Effector memory CD4-positive, alpha-beta T cell (primary cell): Measurements from ENCODE around the gene PIP5K1B.

ENCODE experiments used
- DNase-seq, 3 donors: peaks; one replicate each; pipeline ENCODE4 v3.0.0-alpha.2; 2020
- H3K27ac ChIP-seq: 2 replicates; pipeline ENCODE4 v1.7.0; 2013; ENCODE audit warnings: mild to moderate bottlenecking, low read length, moderate library complexity; ENCODE audit not compliant: insufficient read depth, poor library complexity, severe bottlenecking
- H3K27me3 ChIP-seq: replicated peaks from 2 replicates; pipeline ENCODE4 v1.7.0; 2013; ENCODE audit warnings: mild to moderate bottlenecking, low read length; ENCODE audit not compliant: insufficient read depth, control insufficient read depth, poor library complexity, severe bottlenecking
- H3K36me3 ChIP-seq: 2 replicates; pipeline ENCODE4 v1.7.0; 2013; ENCODE audit warnings: mild to moderate bottlenecking, low read length, moderate library complexity; ENCODE audit not compliant: control insufficient read depth, insufficient read depth
- H3K4me1 ChIP-seq: 2 replicates; pipeline ENCODE4 v1.7.0; 2013; ENCODE audit warnings: low read length, mild to moderate bottlenecking; ENCODE audit not compliant: control insufficient read depth, insufficient read depth, poor library complexity, severe bottlenecking
- H3K4me3 ChIP-seq: 2 replicates; pipeline ENCODE4 v1.7.0; 2013; ENCODE audit warnings: low read length, low read depth, mild to moderate bottlenecking; ENCODE audit not compliant: insufficient read depth, poor library complexity, severe bottlenecking
- H3K9me3 ChIP-seq: 2 replicates; pipeline ENCODE4 v1.7.0; 2013; ENCODE audit warnings: mild to moderate bottlenecking, low read length, moderate library complexity; ENCODE audit not compliant: control insufficient read depth

PIP5K1B gene

GRCh38 chr9:68967800-68968199 is 262.8 kb downstream of the PIP5K1B start:
- Histone ChIP-seq H3K9me3 (no peaks in the 10 kb centered on the region), H3K4me3 (no peak overlapping the region), H3K27ac (no peak overlapping the region), H3K4me1 (no peaks in the 10 kb centered on the region), H3K36me3 (no peaks in the 10 kb centered on the region), H3K27me3 (no peaks in the 10 kb centered on the region)
- DNase-seq, result no peak

GRCh38 chr9:68969538-68969937 is 264.5 kb downstream of the PIP5K1B start:
- Histone ChIP-seq H3K27me3 (no peaks in the 10 kb centered on the region), H3K4me1 (no peaks in the 10 kb centered on the region), H3K4me3 (no peak overlapping the region), H3K36me3 (no peaks in the 10 kb centered on the region), H3K9me3 (no peaks in the 10 kb centered on the region), H3K27ac (no peak overlapping the region)
- DNase-seq, result no peak

GRCh38 chr9:68970151-68970550 is 265.1 kb downstream of the PIP5K1B start:
- no peaks in the 10 kb centered on the region for H3K4me1 ChIP-seq
- H3K27ac ChIP-seq, result no peak overlapping the region
- DNase-seq, result no peak
- no peaks in the 10 kb centered on the region for H3K36me3 ChIP-seq
- H3K4me3 ChIP-seq, result no peak overlapping the region
- no peaks in the 10 kb centered on the region for H3K9me3 ChIP-seq
- no peaks in the 10 kb centered on the region for H3K27me3 ChIP-seq

GRCh38 chr9:68973619-68974018 is 268.6 kb downstream of the PIP5K1B start:
- DNase-seq, result no peak
- Histone ChIP-seq H3K4me3 (no peak overlapping the region), H3K4me1 (no peaks in the 10 kb centered on the region), H3K27ac (no peak overlapping the region), H3K27me3 (no peaks in the 10 kb centered on the region), H3K9me3 (no peaks in the 10 kb centered on the region), H3K36me3 (no peaks in the 10 kb centered on the region)

- H3K9me3 ChIP-seq, result no peaks in the 10 kb centered on the region
- H3K36me3 ChIP-seq, result no peaks in the 10 kb centered on the region
- no peaks in the 10 kb centered on the region for H3K4me1 ChIP-seq
- H3K4me3 ChIP-seq, result no peak overlapping the region
- H3K27ac ChIP-seq, result no peak overlapping the region
- H3K27me3 ChIP-seq, result no peaks in the 10 kb centered on the region
- DNase-seq, result no peak
Observed at GRCh38 chr9:68974431-68974830, 269.4 kb downstream of the PIP5K1B start.

- Histone ChIP-seq H3K9me3 (no peaks in the 10 kb centered on the region), H3K27me3 (no peaks in the 10 kb centered on the region), H3K36me3 (no peaks in the 10 kb centered on the region), H3K4me1 (peaks cover 3% of the 10 kb centered on the region), H3K4me3 (no peak overlapping the region), H3K27ac (no peak overlapping the region)
- no peak for DNase-seq
Observed at GRCh38 chr9:68974901-68975300, 269.9 kb downstream of the PIP5K1B start.

GRCh38 chr9:68975365-68976043 is 270.5 kb downstream of the PIP5K1B start:
- no peak for DNase-seq
- H3K4me3 ChIP-seq, result no peak overlapping the region
- peaks cover 4% of the 10 kb centered on the region for H3K4me1 ChIP-seq
- no peak overlapping the region for H3K27ac ChIP-seq
- no peaks in the 10 kb centered on the region for H3K9me3 ChIP-seq
- H3K27me3 ChIP-seq, result no peaks in the 10 kb centered on the region
- no peaks in the 10 kb centered on the region for H3K36me3 ChIP-seq

- Histone ChIP-seq H3K9me3 (no peaks in the 10 kb centered on the region), H3K27me3 (no peaks in the 10 kb centered on the region), H3K4me1 (peaks cover 4% of the 10 kb centered on the region), H3K27ac (no peak overlapping the region), H3K4me3 (no peak overlapping the region), H3K36me3 (no peaks in the 10 kb centered on the region)
- DNase-seq, result no peak
Observed at GRCh38 chr9:68978066-68978465, 273.0 kb downstream of the PIP5K1B start.

- Histone ChIP-seq H3K27ac (no peak overlapping the region), H3K4me3 (no peak overlapping the region), H3K27me3 (no peaks in the 10 kb centered on the region), H3K9me3 (no peaks in the 10 kb centered on the region), H3K4me1 (peaks cover 4% of the 10 kb centered on the region), H3K36me3 (no peaks in the 10 kb centered on the region)
- no peak for DNase-seq
Observed at GRCh38 chr9:68978501-68978900, 273.5 kb downstream of the PIP5K1B start.

GRCh38 chr9:68979538-68980314 is 274.7 kb downstream of the PIP5K1B start:
- DNase-seq, result no peak
- Histone ChIP-seq H3K4me3 (no peak overlapping the region), H3K27ac (no peak overlapping the region), H3K27me3 (no peaks in the 10 kb centered on the region), H3K9me3 (no peaks in the 10 kb centered on the region), H3K36me3 (no peaks in the 10 kb centered on the region), H3K4me1 (peaks cover 4% of the 10 kb centered on the region)
